Panc1 (cell line): Measurements from ENCODE around the gene RPH3AL. TPM values are rescaled to one million over a fixed set of nuclear protein-coding genes. Genes with fewer than 3 reads are reported as not detected.
"Not testable (repeated sequence)": the region's sequence is repeated elsewhere in the genome, so short reads cannot be mapped to it uniquely, and the experiment has no call there.

Source experiments
- ATAC-seq: fragments of 200-7000 bp; cut with Tn5 transposase; 2 replicates; pipeline ENCODE4 v1.9.1; 2020; ENCODE audit warnings: mild to moderate bottlenecking, moderate library complexity
- BruUV-seq: library from RNA; stranded (reverse); fragments of 400-500 nt; replicated peaks from 2 replicates; lab custom pipeline; 2021; lab: Mats Ljungman, UMichigan
- CTCF ChIA-PET: fragments of 300-600 bp; sonication (Branson Sonifier 250); formaldehyde crosslinking; loops from one replicate; lab custom pipeline; 2022; ENCODE audit warnings: antibody characterized with exemption; lab: Charles Lee
- POLR2A ChIA-PET: fragments of 300-600 bp; sonication (Branson Sonifier 250); formaldehyde crosslinking; loops from one replicate; lab custom pipeline; 2022; ENCODE audit warnings: antibody characterized with exemption; lab: Charles Lee
- DNase-seq: peaks from one replicate; pipeline ENCODE4 v3.0.0-alpha.2; 2010; ENCODE audit warnings: low read depth, low spot score
- H3K27ac ChIP-seq: 2 replicates; pipeline ENCODE4 v1.5.1; 2011; ENCODE audit warnings: mild to moderate bottlenecking, low read length, inconsistent platforms
- H3K27me3 ChIP-seq: fragments of 200-500 bp; sonication (Bioruptor generic); 2 replicates; pipeline ENCODE4 v1.6.0; 2014; ENCODE audit warnings: low read length, inconsistent platforms; ENCODE audit not compliant: control insufficient read depth, insufficient read depth
- H3K36me3 ChIP-seq: fragments of 200-500 bp; sonication (Bioruptor generic); 2 replicates; pipeline ENCODE4 v1.5.1; 2014; ENCODE audit warnings: inconsistent platforms, mild to moderate bottlenecking, low read length, moderate library complexity; ENCODE audit not compliant: control insufficient read depth, insufficient read depth
- H3K4me1 ChIP-seq: 2 replicates; pipeline ENCODE4 v1.5.1; 2011; ENCODE audit warnings: inconsistent platforms, mild to moderate bottlenecking, low read length, moderate library complexity; ENCODE audit not compliant: control insufficient read depth, insufficient read depth
- H3K4me3 ChIP-seq, 2 experiments: 2 replicates each; pipeline ENCODE4 v1.5.1; 2011 to 2012; ENCODE audit warnings: low read depth in 2 of 2, low read length in 2 of 2, mild to moderate bottlenecking in 2 of 2, inconsistent platforms in 1 of 2, moderate library complexity in 1 of 2
- H3K9me3 ChIP-seq: fragments of 200-500 bp; sonication (Bioruptor generic); 2 replicates; pipeline ENCODE4 v1.5.1; 2014; ENCODE audit warnings: low read depth, mild to moderate bottlenecking, inconsistent platforms, low read length, moderate library complexity; ENCODE audit not compliant: control insufficient read depth, insufficient read depth
- POLR2AphosphoS5 ChIP-seq: IDR thresholded peaks from 2 replicates; pipeline ENCODE4 v1.6.1; 2012; ENCODE audit warnings: mild to moderate bottlenecking, low read depth, low read length, moderate library complexity
- SIN3A ChIP-seq: IDR thresholded peaks from 2 replicates; pipeline ENCODE4 v1.6.1; 2012; ENCODE audit warnings: low read depth, mild to moderate bottlenecking, low read length, moderate library complexity, borderline replicate concordance; ENCODE audit not compliant: insufficient read depth
- TCF7L2 ChIP-seq: IDR thresholded peaks from 2 replicates; pipeline ENCODE4 v1.6.1; 2011; ENCODE audit warnings: mild to moderate bottlenecking, low read depth, low read length, inconsistent platforms
- in situ Hi-C: cut with HindIII; loops from 2 replicates; pipeline ENCODE4 v1.10.0; 2016; ENCODE audit warnings: low sequenced_read_pairs, low pct_unique_long_range_greater_than_20kb
- intact Hi-C: fragments of 100-400 bp; cut with micrococcal nuclease; formaldehyde crosslinking; loops from one replicate; pipeline ENCODE4 v1.10.0; 2022; ENCODE audit not compliant: unreplicated experiment
- total RNA-seq: library from RNA; stranded (reverse); gene quantifications from one replicate; pipeline ENCODE4 v1.2.1, GENCODE V29; 2021; ENCODE audit not compliant: unreplicated experiment
- TF ChIP-seq, protein P1 (sequence below): fragments of 450-650 bp; IDR thresholded peaks from 2 replicates; pipeline ENCODE4 v1.5.1; 2017; ENCODE audit warnings: mild to moderate bottlenecking
- TF ChIP-seq, protein P2 (sequence below), 2 experiments: IDR thresholded peaks; 2 replicates each; pipeline ENCODE4 v1.6.1; 2011 to 2012; ENCODE audit warnings: low read depth in 2 of 2, control low read depth in 1 of 2, low read length in 1 of 2, mild to moderate bottlenecking in 1 of 2, moderate library complexity in 1 of 2; ENCODE audit not compliant: insufficient read depth in 1 of 2

RPH3AL gene
- total RNA-seq, 1 experiment from 2014 or later, result 2.2 TPM

DNA sequence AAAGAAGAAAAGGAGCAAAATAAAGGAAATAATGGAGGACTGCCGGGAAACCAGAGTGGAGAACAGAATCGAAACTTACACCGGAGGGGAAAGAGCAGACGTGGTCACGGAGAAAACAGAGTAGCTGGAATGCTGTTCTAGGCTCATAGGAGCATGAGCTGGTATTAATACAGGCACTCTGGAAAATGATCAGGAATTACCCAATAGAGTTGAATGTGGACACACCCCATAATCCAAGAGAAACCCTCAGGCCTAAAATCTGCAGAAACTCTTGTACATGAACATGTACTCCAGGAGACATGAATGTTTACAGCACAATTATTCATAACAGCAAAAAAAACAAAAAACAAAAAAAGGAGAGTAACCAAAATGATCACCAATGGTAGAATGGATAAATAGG, 77.7 kb downstream of the RPH3AL start:
- Histone ChIP-seq H3K27me3 (no peaks in the 10 kb centered on the region), H3K4me1 (no peaks in the 10 kb centered on the region), H3K4me3 (no peak overlapping the region), H3K9me3 (no peaks in the 10 kb centered on the region), H3K27ac (no peak overlapping the region), H3K36me3 (no peaks in the 10 kb centered on the region)
- in situ Hi-C loops, result no loop called here
- intact Hi-C loops, result no loop called here
- ChIA-PET POLR2A (no interaction called here), CTCF (interaction anchor here (0.6 to 0.7 kb wide), 2 partner anchors 17 to 34 kb away, joined by 3 to 6 read pairs; no protein-coding TSS in a partner anchor)
- DNase-seq, result no peak
- ATAC-seq, result no peak
- TF ChIP-seq TCF7L2 (no peak), POLR2AphosphoS5 (no peak), SIN3A (no peak)
- TF ChIP-seq, protein P1, sequence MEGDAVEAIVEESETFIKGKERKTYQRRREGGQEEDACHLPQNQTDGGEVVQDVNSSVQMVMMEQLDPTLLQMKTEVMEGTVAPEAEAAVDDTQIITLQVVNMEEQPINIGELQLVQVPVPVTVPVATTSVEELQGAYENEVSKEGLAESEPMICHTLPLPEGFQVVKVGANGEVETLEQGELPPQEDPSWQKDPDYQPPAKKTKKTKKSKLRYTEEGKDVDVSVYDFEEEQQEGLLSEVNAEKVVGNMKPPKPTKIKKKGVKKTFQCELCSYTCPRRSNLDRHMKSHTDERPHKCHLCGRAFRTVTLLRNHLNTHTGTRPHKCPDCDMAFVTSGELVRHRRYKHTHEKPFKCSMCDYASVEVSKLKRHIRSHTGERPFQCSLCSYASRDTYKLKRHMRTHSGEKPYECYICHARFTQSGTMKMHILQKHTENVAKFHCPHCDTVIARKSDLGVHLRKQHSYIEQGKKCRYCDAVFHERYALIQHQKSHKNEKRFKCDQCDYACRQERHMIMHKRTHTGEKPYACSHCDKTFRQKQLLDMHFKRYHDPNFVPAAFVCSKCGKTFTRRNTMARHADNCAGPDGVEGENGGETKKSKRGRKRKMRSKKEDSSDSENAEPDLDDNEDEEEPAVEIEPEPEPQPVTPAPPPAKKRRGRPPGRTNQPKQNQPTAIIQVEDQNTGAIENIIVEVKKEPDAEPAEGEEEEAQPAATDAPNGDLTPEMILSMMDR, result no peak
- TF ChIP-seq, protein P2, sequence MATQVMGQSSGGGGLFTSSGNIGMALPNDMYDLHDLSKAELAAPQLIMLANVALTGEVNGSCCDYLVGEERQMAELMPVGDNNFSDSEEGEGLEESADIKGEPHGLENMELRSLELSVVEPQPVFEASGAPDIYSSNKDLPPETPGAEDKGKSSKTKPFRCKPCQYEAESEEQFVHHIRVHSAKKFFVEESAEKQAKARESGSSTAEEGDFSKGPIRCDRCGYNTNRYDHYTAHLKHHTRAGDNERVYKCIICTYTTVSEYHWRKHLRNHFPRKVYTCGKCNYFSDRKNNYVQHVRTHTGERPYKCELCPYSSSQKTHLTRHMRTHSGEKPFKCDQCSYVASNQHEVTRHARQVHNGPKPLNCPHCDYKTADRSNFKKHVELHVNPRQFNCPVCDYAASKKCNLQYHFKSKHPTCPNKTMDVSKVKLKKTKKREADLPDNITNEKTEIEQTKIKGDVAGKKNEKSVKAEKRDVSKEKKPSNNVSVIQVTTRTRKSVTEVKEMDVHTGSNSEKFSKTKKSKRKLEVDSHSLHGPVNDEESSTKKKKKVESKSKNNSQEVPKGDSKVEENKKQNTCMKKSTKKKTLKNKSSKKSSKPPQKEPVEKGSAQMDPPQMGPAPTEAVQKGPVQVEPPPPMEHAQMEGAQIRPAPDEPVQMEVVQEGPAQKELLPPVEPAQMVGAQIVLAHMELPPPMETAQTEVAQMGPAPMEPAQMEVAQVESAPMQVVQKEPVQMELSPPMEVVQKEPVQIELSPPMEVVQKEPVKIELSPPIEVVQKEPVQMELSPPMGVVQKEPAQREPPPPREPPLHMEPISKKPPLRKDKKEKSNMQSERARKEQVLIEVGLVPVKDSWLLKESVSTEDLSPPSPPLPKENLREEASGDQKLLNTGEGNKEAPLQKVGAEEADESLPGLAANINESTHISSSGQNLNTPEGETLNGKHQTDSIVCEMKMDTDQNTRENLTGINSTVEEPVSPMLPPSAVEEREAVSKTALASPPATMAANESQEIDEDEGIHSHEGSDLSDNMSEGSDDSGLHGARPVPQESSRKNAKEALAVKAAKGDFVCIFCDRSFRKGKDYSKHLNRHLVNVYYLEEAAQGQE (IDR thresholded peaks at IDR 0.05; ENCODE audit: insufficient read depth in 1 of 2, low read depth in 2 of 2, low read length in 1 of 2), result no peak
- no TSS peak for BruUV-seq

DNA sequence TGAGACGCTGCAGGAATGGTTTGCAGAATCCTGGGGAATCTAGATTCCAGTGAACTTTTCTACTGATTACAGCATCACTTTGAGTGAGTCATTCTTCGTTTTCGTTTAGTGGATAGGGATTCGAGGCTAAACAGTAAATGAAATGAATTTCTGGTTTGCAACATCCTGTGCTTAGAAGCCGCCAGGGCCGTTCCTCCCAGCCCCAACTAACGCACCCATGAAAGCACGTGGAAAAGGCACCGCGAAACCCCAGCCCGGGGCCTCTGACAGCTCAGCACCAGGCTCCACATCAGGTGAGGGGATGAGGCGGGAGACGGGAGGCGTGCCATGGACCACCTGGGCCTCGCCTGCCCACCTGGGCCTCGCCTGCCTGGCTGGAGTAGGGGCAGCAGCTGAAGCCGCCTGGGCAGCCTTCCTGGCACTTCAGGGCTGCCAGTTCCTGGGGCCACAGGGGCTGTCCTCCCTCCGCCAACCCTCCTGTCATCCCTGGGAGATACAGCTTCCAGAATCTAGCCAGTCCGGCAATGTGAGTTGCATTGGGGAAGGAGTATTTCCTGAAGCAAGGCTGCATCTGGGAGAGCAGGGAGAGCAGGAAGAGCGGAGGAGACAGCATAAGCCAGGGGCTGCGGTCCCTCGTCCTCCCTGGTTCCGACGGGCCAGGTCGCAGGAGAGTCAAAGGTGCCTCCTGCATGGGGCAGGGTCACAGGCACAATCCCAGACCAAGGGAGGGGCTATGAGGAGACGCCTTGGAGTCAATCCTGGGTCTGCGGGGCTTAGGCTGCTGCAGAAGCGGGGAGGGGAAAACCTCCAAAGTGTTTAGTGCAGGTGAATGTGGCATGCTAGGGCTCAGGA, 78.4 kb downstream of the RPH3AL start:
- Histone ChIP-seq H3K9me3 (no peaks in the 10 kb centered on the region), H3K4me1 (no peaks in the 10 kb centered on the region), H3K27me3 (no peaks in the 10 kb centered on the region), H3K4me3 (no peak overlapping the region), H3K36me3 (no peaks in the 10 kb centered on the region), H3K27ac (no peak overlapping the region)
- DNase-seq (no peak), ATAC-seq (no peak; the same call in 1 of the 2 replicates)
- POLR2A ChIA-PET, result no interaction called here
- TF ChIP-seq, protein P1, result no peak
- TF ChIP-seq POLR2AphosphoS5 (no peak), TCF7L2 (no peak), SIN3A (no peak)
- TF ChIP-seq, protein P2 (IDR thresholded peaks at IDR 0.05; ENCODE audit: insufficient read depth in 1 of 2, low read depth in 2 of 2, low read length in 1 of 2), result no peak
- in situ Hi-C loops, result no loop called here
- no TSS peak for BruUV-seq
- intact Hi-C loops, result no loop called here
- CTCF ChIA-PET, result interaction anchor here (0.7 kb wide), 1 partner anchor 35 kb away, joined by 6 read pairs; no protein-coding TSS in a partner anchor

DNA sequence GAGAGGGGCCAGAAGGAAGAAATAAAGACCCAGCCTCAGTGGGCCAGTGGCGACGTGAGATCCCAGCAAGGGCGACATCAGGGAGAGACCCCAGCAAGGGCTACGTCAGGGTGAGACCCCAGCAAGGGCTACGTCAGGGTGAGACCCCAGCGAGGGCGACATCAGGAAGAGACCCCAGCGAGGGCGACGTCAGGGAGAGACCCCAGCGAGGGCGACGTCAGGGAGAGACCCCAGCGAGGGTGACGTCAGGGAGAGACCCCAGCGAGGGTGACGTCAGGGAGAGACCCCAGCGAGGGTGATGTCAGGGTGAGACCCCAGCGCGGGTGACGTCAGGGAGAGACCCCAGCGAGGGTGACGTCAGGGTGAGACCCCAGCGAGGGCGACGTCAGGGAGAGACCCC, 79.8 kb downstream of the RPH3AL start:
- CTCF ChIA-PET, H3K4me1 ChIP-seq, H3K36me3 ChIP-seq, DNase-seq, H3K27ac ChIP-seq, POLR2A ChIA-PET, in situ Hi-C loops, H3K4me3 ChIP-seq, ATAC-seq, intact Hi-C loops, BruUV-seq, H3K9me3 ChIP-seq, H3K27me3 ChIP-seq: not testable (repeated sequence)
